Sigmoid colon (tissue), 4 donors: ENCODE results near the gene SIGLEC5.

Experiments
- CTCF ChIP-seq, 4 experiments: fragments of 450-650 bp in 3 of 4; fragments of 200-600 bp in 1 of 4; IDR thresholded peaks; one replicate each; pipeline ENCODE4 v1.5.1; 2016 to 2019; ENCODE audit warnings: antibody characterized with exemption in 4 of 4, mild to moderate bottlenecking in 3 of 4, moderate library complexity in 2 of 4
- EP300 ChIP-seq, 4 donors: sonication (generic); formaldehyde crosslinking; IDR thresholded peaks; one replicate each; pipeline ENCODE4 v1.6.1; 2017; ENCODE audit warnings: antibody characterized with exemption in 4 of 4
- POLR2A ChIP-seq, 2 donors: fragments of 450-650 bp; IDR thresholded peaks; one replicate each; pipeline ENCODE4 v1.6.1; 2016; ENCODE audit warnings: antibody characterized with exemption in 2 of 2, mild to moderate bottlenecking in 2 of 2, moderate library complexity in 2 of 2
- POLR2AphosphoS5 ChIP-seq, 4 donors: sonication (generic); formaldehyde crosslinking; IDR thresholded peaks; one replicate each; pipeline ENCODE4 v1.6.1; 2017; ENCODE audit warnings: antibody characterized with exemption in 4 of 4

- TF ChIP-seq CTCF (IDR thresholded peaks at IDR 0.05) (no peak), POLR2A (IDR thresholded peaks at IDR 0.05) (no peak), EP300 (IDR thresholded peaks at IDR 0.05) (no peak), POLR2AphosphoS5 (IDR thresholded peaks at IDR 0.05) (no peak)
Measured at GRCh38 chr19:51664997-51665396, 34.8 kb upstream of the SIGLEC5 start.
